ENCODE results near the gene PMF1. TPM values are rescaled to one million over a fixed set of nuclear protein-coding genes. Genes with fewer than 3 reads are reported as not detected.

PMF1 gene
- total RNA-seq, 6 experiments from 2014 or later, result 32.7 to 41.0 (median 39.5) TPM

- no peaks in the 10 kb centered on the region for H3K36me3 Mint-ChIP-seq (ENCODE audit: low read depth)
- no peak for TF ChIP-seq CTCF (IDR thresholded peaks at IDR 0.05)
- no peaks in the 10 kb centered on the region; the same call in 1 of the 2 replicates for H3K27me3 Mint-ChIP-seq (ENCODE audit: insufficient read depth)
- H3K27ac Mint-ChIP-seq, result no peak overlapping the region
- no peaks in the 10 kb centered on the region for H3K9me3 Mint-ChIP-seq
- peaks cover 33% of the 10 kb centered on the region for H3K4me1 Mint-ChIP-seq (ENCODE audit: low read depth)
- no peak overlapping the region for H3K4me3 Mint-ChIP-seq
- no peak for DNase-seq
Observed at GRCh38 chr1:156221986-156222692, 9.3 kb downstream of the PMF1 start.

- H3K27ac Mint-ChIP-seq, result peak overlapping the region; percentile 0; the same call in 1 of the 2 replicates
- H3K36me3 Mint-ChIP-seq (ENCODE audit: low read depth), result peaks cover 11% of the 10 kb centered on the region; the same call in 1 of the 2 replicates
- H3K4me1 Mint-ChIP-seq (ENCODE audit: low read depth), result peaks cover 22% of the 10 kb centered on the region
- TF ChIP-seq CTCF (IDR thresholded peaks at IDR 0.05), result peak; percentile 39
- no peak overlapping the region for H3K4me3 Mint-ChIP-seq
- H3K27me3 Mint-ChIP-seq (ENCODE audit: insufficient read depth), result no peaks in the 10 kb centered on the region; the same call in 1 of the 2 replicates
- no peaks in the 10 kb centered on the region for H3K9me3 Mint-ChIP-seq
- no peak for DNase-seq
Observed at GRCh38 chr1:156225677-156226014, 12.8 kb downstream of the PMF1 start.

GRCh38 chr1:156226116-156226538 lies 13.3 kb downstream of the PMF1 start:
- DNase-seq, result no peak
- Mint-ChIP-seq H3K9me3 (no peaks in the 10 kb centered on the region), H3K27ac (no peak overlapping the region), H3K36me3 (ENCODE audit: low read depth) (peaks cover 11% of the 10 kb centered on the region; the same call in 1 of the 2 replicates), H3K4me1 (ENCODE audit: low read depth) (peaks cover 22% of the 10 kb centered on the region), H3K4me3 (no peak overlapping the region), H3K27me3 (ENCODE audit: insufficient read depth) (no peaks in the 10 kb centered on the region; the same call in 1 of the 2 replicates)
- no peak for TF ChIP-seq CTCF (IDR thresholded peaks at IDR 0.05)

GRCh38 chr1:156226782-156227181 lies 14.0 kb downstream of the PMF1 start:
- Mint-ChIP-seq H3K27ac (no peak overlapping the region), H3K36me3 (ENCODE audit: low read depth) (peaks cover 11% of the 10 kb centered on the region; the same call in 1 of the 2 replicates), H3K9me3 (no peaks in the 10 kb centered on the region), H3K4me1 (ENCODE audit: low read depth) (peaks cover 23% of the 10 kb centered on the region), H3K4me3 (no peak overlapping the region), H3K27me3 (ENCODE audit: insufficient read depth) (no peaks in the 10 kb centered on the region)
- no peak for DNase-seq
- TF ChIP-seq CTCF (IDR thresholded peaks at IDR 0.05), result no peak

GRCh38 chr1:156228501-156228900 lies 15.7 kb downstream of the PMF1 start:
- no peaks in the 10 kb centered on the region; the same call in 1 of the 2 replicates for H3K27me3 Mint-ChIP-seq (ENCODE audit: insufficient read depth)
- H3K27ac Mint-ChIP-seq, result no peak overlapping the region
- peaks cover 11% of the 10 kb centered on the region; the same call in 1 of the 2 replicates for H3K36me3 Mint-ChIP-seq (ENCODE audit: low read depth)
- H3K4me3 Mint-ChIP-seq, result no peak overlapping the region
- no peak for DNase-seq
- TF ChIP-seq CTCF (IDR thresholded peaks at IDR 0.05), result no peak
- no peaks in the 10 kb centered on the region for H3K9me3 Mint-ChIP-seq
- peaks cover 29% of the 10 kb centered on the region for H3K4me1 Mint-ChIP-seq (ENCODE audit: low read depth)

All from HFFc6 (cell line).